ENCODE results near the gene VSTM2L. TPM values are rescaled to one million over a fixed set of nuclear protein-coding genes. Genes with fewer than 3 reads are reported as not detected.

Gene VSTM2L
- total RNA-seq, 1 donor from 2014 or later, result 7.3 TPM

- peaks cover 15% of the 10 kb centered on the region for H3K36me3 Mint-ChIP-seq (ENCODE audit: low read depth)
- H3K27me3 Mint-ChIP-seq (ENCODE audit: low read depth), result no peaks in the 10 kb centered on the region
- no peak for TF ChIP-seq CTCF (IDR thresholded peaks at IDR 0.05)
- H3K4me1 Mint-ChIP-seq (ENCODE audit: low read depth), result peaks cover 48% of the 10 kb centered on the region
- H3K9me3 Mint-ChIP-seq (ENCODE audit: low read depth), result no peaks in the 10 kb centered on the region
- no peak for DNase-seq (ENCODE audit: low spot score)
- H3K27ac Mint-ChIP-seq (ENCODE audit: unreplicated experiment), result no peak overlapping the region
- H3K4me3 Mint-ChIP-seq (ENCODE audit: unreplicated experiment), result no peak overlapping the region
Measured at GRCh38 chr20:37994512-37994911, 91.6 kb downstream of the VSTM2L start.

Other genes starting within 250 kb of the VSTM2L start
- 36.0 to 45.1 TPM (median 38.4 TPM) in 3 replicates for gene CTNNBL1, start 209.1 kb upstream of the VSTM2L start, total RNA-seq
- 10.6 to 16.1 TPM (median 10.8 TPM) in 3 replicates for gene TTI1, start 130.3 kb downstream of the VSTM2L start, total RNA-seq
- gene RPRD1B, start 130.6 kb downstream of the VSTM2L start, total RNA-seq, result 16.9 to 21.6 TPM (median 19.3 TPM) in 3 replicates